NCI-H82 treated with DMSO at 0.1 percent for 48 hours (cell line): Measurements from ENCODE around the gene FCRL3.
"Not testable (repeated sequence)": the region's sequence is repeated elsewhere in the genome, so short reads cannot be mapped to it uniquely, and the experiment has no call there.

Experiments
- DNase-seq: peaks from one replicate; lab custom pipeline; 2025; ENCODE audit not compliant: unreplicated experiment; lab: John Stamatoyannopoulos, UW

Gene FCRL3

DNA sequence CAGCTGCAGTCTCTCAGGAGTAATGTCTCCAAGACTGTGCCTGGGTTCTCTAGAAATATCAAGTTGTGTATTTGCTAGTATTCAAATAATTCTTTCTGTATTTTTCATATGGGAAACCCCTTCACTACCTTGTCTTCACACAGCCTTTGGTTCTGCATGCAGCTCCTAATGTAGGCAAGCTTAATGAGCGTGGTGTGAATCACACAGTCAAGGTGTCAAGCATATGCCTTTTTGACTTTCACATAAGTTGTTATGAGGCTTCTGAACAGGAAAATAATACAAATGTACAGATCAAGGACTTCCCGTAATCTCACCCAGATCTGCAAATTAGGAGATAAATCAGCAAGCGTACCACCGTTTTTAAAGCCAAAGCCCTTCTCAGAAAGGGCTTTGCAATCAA is at the start of gene FCRL3:
Gene FCRL3 (minus strand): TSS at position 38 of the 400 bp plus-strand sequence. CDS start 280 bp downstream, outside the sequence.
- no peak for DNase-seq

GRCh38 chr1:157748262-157748817 is 47.8 kb upstream of the FCRL3 start:
- DNase-seq, result no peak

DNA sequence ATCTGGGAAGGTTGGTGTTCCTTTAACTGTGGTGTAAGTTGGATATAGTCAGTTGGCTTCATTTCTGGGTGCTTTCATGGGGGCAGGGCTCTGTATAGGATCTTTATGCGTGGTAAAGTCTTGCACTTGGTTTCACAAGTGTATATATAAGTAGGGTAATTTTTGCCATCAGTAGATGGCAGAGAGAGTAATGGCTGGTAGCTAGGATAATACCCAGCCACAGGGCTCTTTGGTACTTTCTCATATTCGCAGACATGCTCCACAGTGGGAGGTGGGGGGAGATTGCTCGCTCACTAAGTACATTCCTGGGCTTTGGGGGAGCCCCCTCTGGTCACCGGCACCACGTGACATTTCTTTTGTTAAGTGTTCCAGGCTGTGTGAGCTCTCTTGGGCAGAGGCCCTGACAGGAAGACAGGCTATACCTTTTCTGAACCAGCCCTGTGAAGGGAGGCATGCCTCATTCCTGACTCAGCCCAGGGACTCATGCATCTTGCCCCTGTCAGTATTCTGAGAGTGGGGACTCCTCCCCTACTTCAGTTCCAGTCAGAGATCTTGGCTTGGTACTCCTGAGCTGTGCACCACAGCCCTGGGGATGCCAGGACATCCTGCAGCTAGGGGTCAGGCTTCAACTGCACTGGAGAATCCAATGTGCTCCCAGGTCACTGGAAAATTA is 38.8 kb upstream of the FCRL3 start:
- DNase-seq, result no peak

- DNase-seq, result not testable (repeated sequence)
Measured at GRCh38 chr1:157735991-157736390, 35.4 kb upstream of the FCRL3 start.

DNA sequence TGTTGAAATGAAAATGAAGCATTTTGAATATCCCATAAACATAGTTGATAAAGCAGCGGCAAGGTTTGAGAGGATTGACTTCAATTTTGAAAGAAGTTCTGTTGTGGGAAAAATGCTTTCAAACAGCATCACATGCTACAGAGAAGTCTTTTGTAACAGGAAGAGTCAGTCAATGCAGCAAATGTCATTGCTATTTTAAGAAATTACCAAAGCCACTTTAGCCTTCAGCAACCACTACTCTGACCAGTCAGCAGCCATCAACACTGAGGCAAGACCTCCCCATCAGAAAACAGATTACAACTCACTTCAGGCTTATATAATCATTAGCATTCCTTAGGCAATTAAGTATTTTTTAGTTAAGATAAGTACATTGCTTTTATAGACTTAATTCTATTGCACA is 33.8 kb upstream of the FCRL3 start:
- no peak for DNase-seq

GRCh38 chr1:157732755-157733154 is 32.2 kb upstream of the FCRL3 start:
- no peak for DNase-seq

- DNase-seq, result no peak
Measured at GRCh38 chr1:157725221-157725577, 24.6 kb upstream of the FCRL3 start.

DNA sequence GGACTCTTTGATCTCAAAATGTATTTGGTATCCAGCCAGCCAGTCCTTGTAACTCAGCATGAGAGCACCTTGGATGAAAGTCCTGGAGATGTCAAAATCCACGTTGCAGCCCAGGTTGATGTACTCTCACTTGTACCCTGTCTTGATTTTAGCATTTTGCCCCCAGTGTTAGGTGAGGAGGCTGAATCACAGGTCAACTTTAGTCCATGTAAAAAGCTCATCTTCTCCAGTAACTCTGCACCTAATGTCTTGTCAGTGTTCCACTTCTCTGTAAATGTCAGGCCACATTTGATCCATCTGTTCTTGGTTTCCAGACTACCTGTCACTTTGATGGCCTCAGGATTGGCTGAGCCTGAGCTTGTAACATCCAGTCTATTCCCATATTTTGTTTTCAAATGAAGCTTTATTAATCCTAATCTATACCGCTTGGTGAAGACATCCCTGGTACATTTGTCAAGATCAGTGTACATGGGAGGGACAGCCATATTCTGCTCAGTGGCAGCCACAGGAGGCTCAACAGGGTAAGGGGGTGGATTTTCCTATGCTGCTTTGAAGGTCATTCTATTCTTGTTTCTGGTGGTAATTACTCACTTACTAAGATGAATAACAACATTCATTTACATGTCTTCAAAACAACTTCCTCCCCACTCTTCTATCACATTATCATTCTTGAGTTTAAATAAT is 24.1 kb upstream of the FCRL3 start:
- DNase-seq, result no peak

DNA sequence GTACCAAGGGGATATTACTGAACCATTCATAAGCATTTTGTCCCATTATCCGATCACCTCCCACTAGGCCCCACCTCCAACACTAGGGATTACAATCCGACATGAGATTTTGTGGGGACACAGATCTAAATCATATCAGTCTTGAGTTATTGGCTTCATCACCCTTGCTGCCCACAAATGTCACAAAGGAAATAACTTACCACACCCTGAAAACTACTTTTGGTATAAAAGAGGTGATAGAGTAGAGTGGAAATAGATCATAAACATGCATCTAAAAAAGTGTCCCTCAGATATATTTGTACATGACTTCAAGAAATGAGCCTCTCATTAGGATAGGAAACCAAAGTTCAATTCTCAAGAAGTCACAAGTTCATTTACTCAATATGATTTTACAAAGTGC is 22.6 kb upstream of the FCRL3 start:
- no peak for DNase-seq

DNA sequence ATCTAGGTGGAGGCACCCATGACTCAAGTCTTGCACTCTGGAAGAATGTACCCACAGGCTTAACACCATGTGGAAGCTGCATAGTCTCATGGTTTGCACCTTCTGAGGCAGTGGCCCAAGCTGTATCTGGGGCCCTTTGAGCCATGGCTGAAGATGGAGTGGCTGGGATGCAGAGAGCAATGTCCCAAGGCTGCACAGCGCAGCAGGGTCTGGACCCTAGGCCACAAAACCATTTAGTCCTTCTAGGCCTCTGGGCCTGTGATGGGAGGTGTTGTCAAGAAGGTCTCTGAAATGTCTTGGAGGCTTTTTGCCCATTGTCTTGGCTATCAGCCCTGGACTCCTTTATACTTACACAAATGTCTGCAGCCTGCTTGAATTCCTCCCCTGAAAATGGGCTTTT is 21.4 kb upstream of the FCRL3 start:
- no peak for DNase-seq

DNA sequence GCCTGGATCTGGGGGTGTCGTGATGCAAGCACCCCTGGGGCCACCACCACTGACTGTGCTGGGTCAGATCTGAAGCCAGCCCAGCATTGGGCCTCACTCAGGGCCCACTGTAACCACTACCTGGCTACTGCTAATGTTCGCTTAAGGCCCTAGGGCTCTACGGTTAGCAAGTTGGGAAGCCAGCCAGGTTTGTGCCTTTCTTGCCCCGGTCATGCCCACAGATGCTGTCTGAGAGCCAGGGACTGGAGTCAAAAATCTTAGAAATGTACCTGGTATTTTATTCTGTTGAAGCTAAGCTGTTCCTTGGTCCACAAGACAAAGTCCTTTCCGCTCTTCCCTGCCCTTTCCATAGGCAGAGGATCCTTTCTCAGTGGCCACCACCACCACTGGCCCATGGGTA is 15.2 kb upstream of the FCRL3 start:
- no peak for DNase-seq

DNA sequence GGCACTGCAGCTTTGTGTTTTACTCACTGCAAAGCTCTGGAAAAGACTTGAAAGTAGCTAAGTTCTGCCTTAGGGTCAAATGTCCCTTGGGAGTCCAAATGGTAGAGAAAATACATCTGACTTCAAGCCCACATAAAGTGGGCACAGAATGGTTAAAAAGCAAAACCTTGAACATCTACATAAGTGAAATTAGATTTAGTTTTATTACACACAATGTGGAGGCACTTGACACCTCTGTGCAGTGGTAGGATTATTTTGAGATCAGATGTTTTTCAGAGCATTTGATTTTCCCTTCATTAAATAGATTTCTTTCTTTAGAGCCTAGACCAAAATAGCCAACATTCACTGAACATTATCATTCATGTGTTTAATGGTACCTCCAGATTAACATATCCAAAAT is 11.2 kb upstream of the FCRL3 start:
- no peak for DNase-seq

DNA sequence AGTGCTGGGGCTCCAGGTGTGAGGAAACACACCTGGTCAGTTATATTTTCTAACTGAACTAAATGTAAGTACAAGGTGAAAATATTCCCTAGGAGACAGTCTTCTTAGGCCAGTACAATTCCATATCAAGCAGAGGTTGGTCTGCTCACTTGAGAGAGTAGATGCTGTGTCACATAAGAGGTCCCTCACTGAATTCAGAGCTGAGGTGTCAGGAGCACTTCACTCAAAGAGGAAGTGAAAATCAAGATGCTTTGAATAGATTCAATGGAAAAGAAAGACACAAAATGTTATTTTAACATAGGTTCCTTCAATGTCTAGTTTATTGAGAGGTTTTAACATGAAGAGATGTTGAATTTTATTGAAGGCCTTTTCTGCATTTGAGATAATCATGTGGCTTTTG is 4.3 kb upstream of the FCRL3 start:
- no peak for DNase-seq

- DNase-seq, result no peak
Measured at GRCh38 chr1:157703981-157704380, 3.4 kb upstream of the FCRL3 start.

DNA sequence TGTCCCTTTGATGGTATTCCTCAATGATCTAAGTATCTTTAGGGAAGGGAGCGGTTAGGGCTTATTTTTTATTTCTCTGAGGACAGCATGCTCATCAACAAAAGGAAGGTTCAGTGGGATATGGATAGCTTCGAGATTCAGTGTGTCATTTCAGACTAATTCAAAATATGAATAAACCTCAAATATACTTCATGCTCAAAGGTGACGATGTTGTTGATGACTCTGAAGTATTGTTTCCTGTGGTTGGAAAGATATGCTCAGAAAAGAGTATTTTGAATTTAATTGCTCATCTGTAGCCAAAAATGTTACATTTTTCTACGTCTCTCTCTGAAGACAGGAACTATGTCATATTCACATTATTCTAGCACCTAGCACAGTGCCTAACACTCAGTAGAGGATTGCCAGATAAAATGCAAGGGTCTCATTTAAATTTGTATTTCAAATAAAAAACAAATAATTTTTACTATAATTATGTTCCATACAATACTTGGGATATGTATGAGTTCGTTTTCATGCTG is 1.8 kb upstream of the FCRL3 start:
- DNase-seq, result no peak

DNA sequence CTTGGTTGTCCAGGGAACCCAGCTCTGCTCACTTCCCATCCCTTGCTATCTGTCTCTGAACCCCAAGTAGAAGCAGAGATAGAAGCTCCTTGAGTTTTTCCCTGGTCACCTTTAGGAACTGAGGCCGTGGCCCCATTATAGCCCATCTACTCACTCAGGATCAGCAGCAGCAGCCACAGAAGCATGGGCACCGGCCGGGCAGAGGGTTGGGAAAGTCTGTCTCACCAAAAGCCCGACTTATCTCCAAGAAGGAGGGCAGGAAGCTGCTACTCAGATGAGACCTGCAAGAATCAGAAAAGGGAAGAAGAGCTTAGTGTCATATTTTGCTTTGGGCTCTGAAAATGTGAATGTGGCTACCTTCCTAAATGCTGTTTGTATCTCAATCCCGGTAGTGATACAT is 264 bp downstream of the FCRL3 start:
- no peak for DNase-seq

GRCh38 chr1:157697781-157698569 is 2.6 kb downstream of the FCRL3 start:
- no peak for DNase-seq

DNA sequence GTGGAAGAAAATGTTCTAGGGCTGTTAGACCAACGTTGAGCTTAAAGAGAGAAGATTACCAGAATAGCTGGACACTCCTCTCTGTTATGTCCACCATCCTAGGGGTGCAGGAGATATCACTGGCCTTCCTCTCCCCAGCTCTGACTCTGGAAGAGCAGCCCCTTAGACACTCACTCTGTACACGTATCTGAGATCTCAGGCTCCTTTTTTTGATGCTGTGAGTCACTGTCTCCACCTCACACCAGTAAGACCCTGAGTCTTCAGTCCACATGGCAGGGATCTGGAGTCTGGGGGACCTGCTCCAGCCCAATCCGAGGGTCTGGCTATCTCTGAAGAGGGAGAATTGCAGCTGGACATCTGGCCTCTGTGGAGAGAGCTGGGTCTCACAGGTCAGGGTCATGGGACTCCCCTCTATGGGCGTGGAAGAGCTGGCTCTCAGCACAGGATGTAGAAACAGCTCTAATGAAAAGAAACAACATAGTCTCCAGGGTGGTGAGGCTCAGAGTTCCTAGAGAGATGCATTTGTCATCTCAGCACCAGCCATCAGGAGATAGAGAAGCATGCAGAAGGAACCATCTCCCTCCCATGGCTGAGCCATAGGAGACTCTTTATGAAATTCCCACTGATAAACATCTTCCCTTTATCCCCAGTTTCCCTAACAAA is 3.5 kb downstream of the FCRL3 start:
- DNase-seq, result no peak

DNA sequence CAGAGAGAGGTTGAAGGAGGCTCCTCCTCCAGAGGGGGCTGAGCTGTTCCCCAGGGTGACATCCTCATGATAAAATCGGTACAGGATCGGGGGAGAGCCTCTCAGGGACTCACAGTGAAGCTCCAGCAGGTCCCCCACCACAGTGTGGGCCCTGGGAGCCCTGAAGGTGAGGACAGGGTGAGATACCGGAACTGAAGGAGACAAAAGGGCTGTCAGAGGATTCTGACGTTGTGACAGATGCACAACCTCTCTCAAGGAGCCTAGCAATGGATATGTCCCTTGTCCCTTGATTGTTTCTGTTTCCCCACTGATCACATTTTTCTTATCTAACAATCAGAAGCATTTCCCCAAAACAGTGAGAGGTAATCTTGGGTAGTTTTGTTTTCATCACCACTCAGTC is 5.2 kb downstream of the FCRL3 start:
- no peak for DNase-seq

- peak; percentile 83 for DNase-seq
Measured at GRCh38 chr1:157691285-157691920, 9.2 kb downstream of the FCRL3 start.
